ENCODE results near the gene DNPEP.

Gene DNPEP

GRCh38 chr2:219331560-219332213, 56.0 kb downstream of the DNPEP start:
- Mint-ChIP-seq H3K36me3 (peaks cover 9% of the 10 kb centered on the region), H3K27ac (no peak overlapping the region), H3K27me3 (peaks cover 36% of the 10 kb centered on the region), H3K4me3 (no peak overlapping the region), H3K9me3 (ENCODE audit: low read depth) (no peaks in the 10 kb centered on the region), H3K4me1 (ENCODE audit: low read depth) (peaks cover 2% of the 10 kb centered on the region)

- H3K4me3 Mint-ChIP-seq: no peak overlapping the region
- no peak overlapping the region for H3K27ac Mint-ChIP-seq
- H3K9me3 Mint-ChIP-seq (ENCODE audit: low read depth): no peaks in the 10 kb centered on the region
- peaks cover 28% of the 10 kb centered on the region for H3K27me3 Mint-ChIP-seq
- H3K4me1 Mint-ChIP-seq (ENCODE audit: low read depth): peaks cover 2% of the 10 kb centered on the region
- H3K36me3 Mint-ChIP-seq: peaks cover 5% of the 10 kb centered on the region
These were observed 60.0 kb downstream of the DNPEP start for GRCh38 chr2:219327719-219328118.

- Mint-ChIP-seq H3K27me3 (peaks cover 14% of the 10 kb centered on the region), H3K9me3 (ENCODE audit: low read depth) (no peaks in the 10 kb centered on the region), H3K27ac (no peak overlapping the region), H3K4me1 (ENCODE audit: low read depth) (peaks cover 16% of the 10 kb centered on the region), H3K4me3 (no peak overlapping the region), H3K36me3 (no peaks in the 10 kb centered on the region)
These were observed 61.9 kb downstream of the DNPEP start for GRCh38 chr2:219325657-219326315.

- H3K27me3 Mint-ChIP-seq: peaks cover 10% of the 10 kb centered on the region
- H3K36me3 Mint-ChIP-seq: no peaks in the 10 kb centered on the region
- H3K9me3 Mint-ChIP-seq (ENCODE audit: low read depth): no peaks in the 10 kb centered on the region
- H3K4me1 Mint-ChIP-seq (ENCODE audit: low read depth): peaks cover 16% of the 10 kb centered on the region
- no peak overlapping the region for H3K4me3 Mint-ChIP-seq
- no peak overlapping the region for H3K27ac Mint-ChIP-seq
These were observed 62.6 kb downstream of the DNPEP start for GRCh38 chr2:219325136-219325535.

- Mint-ChIP-seq H3K27ac (no peak overlapping the region), H3K4me1 (ENCODE audit: low read depth) (peaks cover 16% of the 10 kb centered on the region), H3K36me3 (no peaks in the 10 kb centered on the region), H3K27me3 (peaks cover 8% of the 10 kb centered on the region), H3K9me3 (ENCODE audit: low read depth) (no peaks in the 10 kb centered on the region), H3K4me3 (no peak overlapping the region)
These were observed 64.3 kb downstream of the DNPEP start for GRCh38 chr2:219323434-219323833.
